Measurements from ENCODE around the gene CYP8B1. TPM values are rescaled to one million over a fixed set of nuclear protein-coding genes. Genes with fewer than 3 reads are reported as not detected.

Gene CYP8B1
- total RNA-seq, 1 donor from 2014 or later = not detected

DNA sequence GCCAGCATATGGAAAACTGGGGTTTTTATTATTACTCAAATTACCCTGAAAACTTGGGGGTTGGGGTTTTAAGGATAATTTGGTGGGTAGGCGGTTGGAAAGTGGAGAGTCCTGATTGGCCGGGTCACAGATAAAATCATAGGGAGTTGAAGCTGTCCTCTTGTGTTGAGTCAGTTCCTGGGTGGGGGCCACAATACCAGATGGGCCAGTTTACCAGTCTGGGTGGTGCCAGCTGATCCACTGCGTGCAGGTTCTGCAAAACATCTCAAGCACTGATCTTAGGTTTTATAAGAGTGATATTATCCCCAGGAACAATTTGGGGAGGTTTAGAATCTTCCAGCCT is 25.4 kb upstream of the CYP8B1 start:
- Mint-ChIP-seq H3K27me3 (ENCODE audit: low read depth) (peaks cover 32% of the 10 kb centered on the region), H3K27ac (no peak overlapping the region), H3K9me3 (peaks cover 3% of the 10 kb centered on the region), H3K4me3 (no peak overlapping the region), H3K36me3 (no peaks in the 10 kb centered on the region), H3K4me1 (no peaks in the 10 kb centered on the region)
- DNase-seq (ENCODE audit: low spot score in 2 of 2, unreplicated experiment in 2 of 2) = no peak
- TF ChIP-seq, protein P1, sequence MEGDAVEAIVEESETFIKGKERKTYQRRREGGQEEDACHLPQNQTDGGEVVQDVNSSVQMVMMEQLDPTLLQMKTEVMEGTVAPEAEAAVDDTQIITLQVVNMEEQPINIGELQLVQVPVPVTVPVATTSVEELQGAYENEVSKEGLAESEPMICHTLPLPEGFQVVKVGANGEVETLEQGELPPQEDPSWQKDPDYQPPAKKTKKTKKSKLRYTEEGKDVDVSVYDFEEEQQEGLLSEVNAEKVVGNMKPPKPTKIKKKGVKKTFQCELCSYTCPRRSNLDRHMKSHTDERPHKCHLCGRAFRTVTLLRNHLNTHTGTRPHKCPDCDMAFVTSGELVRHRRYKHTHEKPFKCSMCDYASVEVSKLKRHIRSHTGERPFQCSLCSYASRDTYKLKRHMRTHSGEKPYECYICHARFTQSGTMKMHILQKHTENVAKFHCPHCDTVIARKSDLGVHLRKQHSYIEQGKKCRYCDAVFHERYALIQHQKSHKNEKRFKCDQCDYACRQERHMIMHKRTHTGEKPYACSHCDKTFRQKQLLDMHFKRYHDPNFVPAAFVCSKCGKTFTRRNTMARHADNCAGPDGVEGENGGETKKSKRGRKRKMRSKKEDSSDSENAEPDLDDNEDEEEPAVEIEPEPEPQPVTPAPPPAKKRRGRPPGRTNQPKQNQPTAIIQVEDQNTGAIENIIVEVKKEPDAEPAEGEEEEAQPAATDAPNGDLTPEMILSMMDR (IDR thresholded peaks at IDR 0.05; ENCODE audit: unreplicated experiment) = no peak

- TF ChIP-seq, protein P1 (IDR thresholded peaks at IDR 0.05; ENCODE audit: unreplicated experiment) = no peak
- H3K9me3 Mint-ChIP-seq = peaks cover 3% of the 10 kb centered on the region
- H3K27ac Mint-ChIP-seq = no peak overlapping the region
- H3K27me3 Mint-ChIP-seq (ENCODE audit: low read depth) = peaks cover 31% of the 10 kb centered on the region
- H3K36me3 Mint-ChIP-seq = no peaks in the 10 kb centered on the region
- H3K4me3 Mint-ChIP-seq = no peak overlapping the region
- no peaks in the 10 kb centered on the region for H3K4me1 Mint-ChIP-seq
- no peak for DNase-seq (ENCODE audit: low spot score in 2 of 2, unreplicated experiment in 2 of 2)
Measured at GRCh38 chr3:42900226-42901072, 24.8 kb upstream of the CYP8B1 start.

GRCh38 chr3:42898896-42899675 is 23.4 kb upstream of the CYP8B1 start:
- Mint-ChIP-seq H3K27me3 (ENCODE audit: low read depth) (peaks cover 19% of the 10 kb centered on the region), H3K36me3 (no peaks in the 10 kb centered on the region), H3K9me3 (peaks cover 3% of the 10 kb centered on the region), H3K4me1 (no peaks in the 10 kb centered on the region), H3K27ac (no peak overlapping the region), H3K4me3 (no peak overlapping the region)
- TF ChIP-seq, protein P1 (IDR thresholded peaks at IDR 0.05; ENCODE audit: unreplicated experiment) = no peak
- DNase-seq (ENCODE audit: low spot score in 2 of 2, unreplicated experiment in 2 of 2) = no peak

GRCh38 chr3:42895580-42895868 is 19.8 kb upstream of the CYP8B1 start:
- Mint-ChIP-seq H3K36me3 (no peaks in the 10 kb centered on the region), H3K9me3 (peaks cover 6% of the 10 kb centered on the region), H3K27me3 (ENCODE audit: low read depth) (peaks cover 4% of the 10 kb centered on the region), H3K27ac (no peak overlapping the region), H3K4me3 (no peak overlapping the region), H3K4me1 (no peaks in the 10 kb centered on the region)
- DNase-seq (ENCODE audit: low spot score in 2 of 2, unreplicated experiment in 2 of 2) = no peak
- TF ChIP-seq, protein P1 (IDR thresholded peaks at IDR 0.05; ENCODE audit: unreplicated experiment) = no peak

DNA sequence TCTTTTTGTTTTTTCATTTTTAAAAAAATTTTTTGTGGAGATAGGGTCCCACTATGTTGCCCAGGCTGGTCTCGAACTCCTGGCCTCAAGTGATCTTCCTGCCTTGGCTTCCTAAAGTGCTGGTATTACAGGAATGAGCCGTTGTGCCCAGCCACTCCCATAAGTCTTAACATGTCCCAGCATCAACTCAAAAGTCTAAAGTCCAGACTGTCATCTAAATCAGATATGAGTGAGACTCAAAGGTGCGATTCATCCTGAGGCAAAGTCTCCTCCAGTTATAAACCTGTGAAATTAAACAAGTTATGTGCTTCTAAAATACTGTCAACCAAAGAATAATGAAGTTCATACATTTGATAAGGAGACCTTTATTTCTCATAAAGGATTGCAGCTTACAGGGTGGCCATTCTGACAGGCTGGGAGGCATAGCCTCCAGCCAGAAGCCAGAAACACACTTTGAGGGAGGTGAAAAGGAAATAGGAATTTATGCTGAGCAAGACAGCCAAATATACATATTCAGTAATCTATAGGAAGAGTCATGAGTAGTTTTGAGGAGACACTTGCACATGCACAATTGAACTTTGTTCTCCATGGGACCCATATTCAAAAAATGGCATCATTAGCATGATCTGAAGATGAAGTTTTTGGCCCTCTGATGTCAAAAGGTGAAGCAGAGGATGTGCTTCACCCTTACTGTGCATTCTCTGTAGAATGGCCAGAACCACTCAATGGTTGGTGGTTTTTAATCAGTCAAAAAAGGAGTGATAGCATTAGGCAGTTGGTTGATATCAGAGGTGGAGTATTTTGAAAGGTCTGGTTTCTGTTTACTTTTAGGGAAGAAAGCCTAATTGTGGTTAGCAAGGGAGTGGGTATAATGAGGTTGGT is 19.3 kb upstream of the CYP8B1 start:
- Mint-ChIP-seq H3K27me3 (ENCODE audit: low read depth) (peaks cover 4% of the 10 kb centered on the region), H3K36me3 (no peaks in the 10 kb centered on the region), H3K4me1 (no peaks in the 10 kb centered on the region), H3K9me3 (peaks cover 6% of the 10 kb centered on the region), H3K27ac (no peak overlapping the region), H3K4me3 (no peak overlapping the region)
- no peak for DNase-seq (ENCODE audit: low spot score in 2 of 2, unreplicated experiment in 2 of 2)
- TF ChIP-seq, protein P1 (IDR thresholded peaks at IDR 0.05; ENCODE audit: unreplicated experiment) = no peak

Measured in mesothelial cell of epicardium (in vitro differentiated cells).